Trophoblast cell (in vitro differentiated cells and primary cell): ENCODE results near the gene GPBAR1.
"Not testable (repeated sequence)": the region's sequence is repeated elsewhere in the genome, so short reads cannot be mapped to it uniquely, and the experiment has no call there.

Experiments used
- DNase-seq, 2 donors: peaks; one replicate each; pipeline ENCODE4 v3.0.0-alpha.2; 2016
- H2AFZ ChIP-seq: 2 replicates; pipeline ENCODE4 v1.6.1; 2013; ENCODE audit warnings: low read length, moderate library complexity, mild to moderate bottlenecking; ENCODE audit not compliant: insufficient read depth, poor library complexity
- H2AK5ac ChIP-seq: 2 replicates; pipeline ENCODE4 v1.6.1; 2013; ENCODE audit warnings: mild to moderate bottlenecking, low read length
- H2BK120ac ChIP-seq: 2 replicates; pipeline ENCODE4 v1.6.1; 2013; ENCODE audit warnings: low read length, mild to moderate bottlenecking, moderate library complexity; ENCODE audit not compliant: insufficient read depth, poor library complexity
- H2BK12ac ChIP-seq: 2 replicates; pipeline ENCODE4 v1.6.1; 2013; ENCODE audit warnings: mild to moderate bottlenecking, low read length, moderate library complexity
- H2BK5ac ChIP-seq: 2 replicates; pipeline ENCODE4 v1.6.1; 2013; ENCODE audit warnings: low read length, low read depth, moderate library complexity, mild to moderate bottlenecking; ENCODE audit not compliant: poor library complexity
- H3K14ac ChIP-seq: 2 replicates; pipeline ENCODE4 v1.6.1; 2013; ENCODE audit warnings: mild to moderate bottlenecking, low read length
- H3K18ac ChIP-seq: 2 replicates; pipeline ENCODE4 v1.6.1; 2013; ENCODE audit warnings: mild to moderate bottlenecking, low read length
- H3K23ac ChIP-seq: 2 replicates; pipeline ENCODE4 v1.6.1; 2013; ENCODE audit warnings: low read length
- H3K27ac ChIP-seq: 2 replicates; pipeline ENCODE4 v1.5.1; 2013; ENCODE audit warnings: low read depth, mild to moderate bottlenecking, inconsistent platforms, low read length, moderate library complexity
- H3K27me3 ChIP-seq: 2 replicates; pipeline ENCODE4 v1.6.1; 2013; ENCODE audit warnings: inconsistent platforms, mild to moderate bottlenecking, low read length, moderate library complexity; ENCODE audit not compliant: insufficient read depth
- H3K36me3 ChIP-seq, 2 experiments: 1 replicate in 1 of 2; 2 replicates in 1 of 2; pipeline ENCODE4 v1.6.1; 2013; ENCODE audit warnings: low read length in 2 of 2, mild to moderate bottlenecking in 2 of 2, moderate library complexity in 1 of 2; ENCODE audit not compliant: insufficient read depth in 2 of 2, control insufficient read depth in 1 of 2
- H3K4ac ChIP-seq: 2 replicates; pipeline ENCODE4 v1.6.1; 2013; ENCODE audit warnings: low read depth, mild to moderate bottlenecking, low read length, moderate library complexity
- H3K4me1 ChIP-seq, 2 experiments: 1 replicate in 1 of 2; 2 replicates in 1 of 2; pipeline ENCODE4 v1.6.1; 2013; ENCODE audit warnings: low read length in 2 of 2, mild to moderate bottlenecking in 2 of 2, moderate library complexity in 1 of 2; ENCODE audit not compliant: insufficient read depth in 2 of 2, control insufficient read depth in 1 of 2
- H3K4me2 ChIP-seq: 2 replicates; pipeline ENCODE4 v1.6.1; 2013; ENCODE audit warnings: inconsistent platforms, mild to moderate bottlenecking, low read length, moderate library complexity
- H3K4me3 ChIP-seq: 2 replicates; pipeline ENCODE4 v1.5.1; 2013; ENCODE audit warnings: mild to moderate bottlenecking, low read depth, low read length, inconsistent platforms
- H3K79me1 ChIP-seq: one replicate; pipeline ENCODE4 v1.6.1; 2013; ENCODE audit warnings: low read length
- H3K79me2 ChIP-seq: 2 replicates; pipeline ENCODE4 v1.6.1; 2013; ENCODE audit warnings: low read length, mild to moderate bottlenecking; ENCODE audit not compliant: control insufficient read depth, insufficient read depth, poor library complexity
- H3K9ac ChIP-seq: 2 replicates; pipeline ENCODE4 v1.6.1; 2013; ENCODE audit warnings: mild to moderate bottlenecking, low read length
- H3K9me3 ChIP-seq: 2 replicates; pipeline ENCODE4 v1.6.1; 2013; ENCODE audit warnings: low read depth, mild to moderate bottlenecking, control low read depth, inconsistent platforms, low read length; ENCODE audit not compliant: insufficient read depth
- H4K12ac ChIP-seq: 2 replicates; pipeline ENCODE4 v1.6.1; 2013; ENCODE audit warnings: low read depth, mild to moderate bottlenecking, low read length, moderate library complexity
- H4K8ac ChIP-seq: 2 replicates; pipeline ENCODE4 v1.6.1; 2013; ENCODE audit warnings: low read depth, mild to moderate bottlenecking, low read length, moderate library complexity
- H4K91ac ChIP-seq: one replicate; pipeline ENCODE4 v1.6.1; 2013; ENCODE audit warnings: low read depth, mild to moderate bottlenecking, low read length, moderate library complexity
- WGBS: extraction: QIAGEN DNeasy Blood & Tissue Kit; methylation state at CpG from one replicate; pipeline ENCODE4 v1.1.7; 2013; ENCODE audit warnings: missing lambda C conversion rate; ENCODE audit not compliant: insufficient read length, insufficient coverage; ENCODE audit errors: extremely low coverage; 5-methylcytosine and 5-hydroxymethylcytosine counted together

GPBAR1 gene

DNA sequence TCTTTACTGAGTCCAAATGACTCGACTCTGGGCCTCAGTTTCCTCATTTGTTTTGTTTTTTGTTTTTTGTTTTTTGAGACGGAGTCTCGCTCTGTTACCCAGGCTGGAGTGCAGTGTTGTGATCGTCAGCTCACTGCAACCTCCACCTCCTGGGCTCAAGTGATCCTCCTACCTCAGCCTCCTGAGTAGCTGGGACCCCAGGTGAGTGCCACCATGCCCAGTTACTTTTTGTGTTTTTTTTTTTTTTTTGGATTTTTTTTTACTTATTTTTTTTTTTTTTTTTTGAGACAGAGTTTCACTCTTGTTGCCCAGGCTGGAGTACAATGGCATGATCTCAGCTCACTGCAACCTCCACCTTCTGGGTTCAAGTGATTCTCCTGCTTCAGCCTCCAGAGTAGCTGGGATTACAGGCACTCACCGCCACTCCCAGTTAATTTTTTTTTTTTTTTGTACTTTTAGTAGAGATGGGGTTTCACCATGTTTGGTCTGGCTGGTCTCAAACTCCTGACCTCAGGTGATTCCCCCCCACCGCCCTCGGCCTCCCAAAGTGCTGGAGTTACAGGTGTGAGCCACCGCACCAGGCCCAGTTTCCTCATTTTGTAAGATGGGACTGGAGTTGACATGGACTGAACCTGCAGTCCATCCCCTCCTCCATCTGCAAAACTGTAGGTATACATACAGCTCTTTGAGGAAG lies 12.5 kb downstream of the GPBAR1 start:
- H3K79me2 ChIP-seq, H2BK5ac ChIP-seq, H3K4me3 ChIP-seq, H4K12ac ChIP-seq, H3K14ac ChIP-seq, H3K9ac ChIP-seq, DNase-seq, H4K91ac ChIP-seq, H2BK12ac ChIP-seq, H3K4ac ChIP-seq, H3K9me3 ChIP-seq, H2AFZ ChIP-seq, H3K4me2 ChIP-seq, H3K79me1 ChIP-seq, H3K27me3 ChIP-seq, H2BK120ac ChIP-seq, H3K27ac ChIP-seq, H4K8ac ChIP-seq, H3K18ac ChIP-seq, H3K23ac ChIP-seq, H2AK5ac ChIP-seq: not testable (repeated sequence)
- H3K36me3 ChIP-seq, result peaks cover 44 to 49% of the 10 kb centered on the region in 2 experiments
- no CpG with 5 or more reads among the region's 8 CpGs for WGBS
- peaks cover 5 to 12% of the 10 kb centered on the region in 2 experiments for H3K4me1 ChIP-seq

GRCh38 chr2:218273908-218274249 lies 13.1 kb downstream of the GPBAR1 start:
- Histone ChIP-seq H4K12ac (no peak overlapping the region), H3K79me1 (peaks cover 6% of the 10 kb centered on the region), H3K79me2 (peaks cover 9% of the 10 kb centered on the region), H3K18ac (no peak overlapping the region), H3K4me3 (no peak overlapping the region), H3K36me3 (peaks cover 49 to 54% of the 10 kb centered on the region in 2 experiments), H2AFZ (no peak overlapping the region), H3K9ac (no peak overlapping the region), H3K4me2 (no peak overlapping the region), H3K4ac (no peak overlapping the region), H3K23ac (no peak overlapping the region), H3K27ac (no peak overlapping the region), H2BK12ac (no peak overlapping the region), H2BK120ac (no peak overlapping the region), H4K8ac (no peak overlapping the region), H3K14ac (no peak overlapping the region), H2BK5ac (no peak overlapping the region), H4K91ac (no peak overlapping the region), H3K4me1 (peaks cover 5 to 12% of the 10 kb centered on the region in 2 experiments), H3K27me3 (no peaks in the 10 kb centered on the region), H3K9me3 (no peaks in the 10 kb centered on the region), H2AK5ac (no peak overlapping the region)
- DNase-seq, result no peak
- WGBS, result no CpG with 5 or more reads among the region's 2 CpGs

GRCh38 chr2:218274586-218274985 lies 13.8 kb downstream of the GPBAR1 start:
- Histone ChIP-seq H3K18ac (no peak overlapping the region), H3K27ac (no peak overlapping the region), H3K4me1 (peaks cover 5 to 8% of the 10 kb centered on the region in 2 experiments), H3K4me3 (no peak overlapping the region), H4K8ac (no peak overlapping the region), H3K23ac (no peak overlapping the region), H4K91ac (no peak overlapping the region), H2BK120ac (no peak overlapping the region), H4K12ac (no peak overlapping the region), H3K4ac (no peak overlapping the region), H2BK5ac (no peak overlapping the region), H3K79me2 (peaks cover 4% of the 10 kb centered on the region), H3K14ac (no peak overlapping the region), H3K36me3 (peaks cover 56 to 62% of the 10 kb centered on the region in 2 experiments), H3K4me2 (no peak overlapping the region), H2BK12ac (no peak overlapping the region), H3K9ac (no peak overlapping the region), H3K27me3 (no peaks in the 10 kb centered on the region), H2AK5ac (no peak overlapping the region), H3K9me3 (no peaks in the 10 kb centered on the region), H2AFZ (no peak overlapping the region), H3K79me1 (peaks cover 6% of the 10 kb centered on the region)
- no CpG with 5 or more reads among the region's 4 CpGs for WGBS
- DNase-seq, result no peak

- no CpG with 5 or more reads among the region's 9 CpGs for WGBS
- Histone ChIP-seq H3K14ac (no peak overlapping the region), H4K91ac (no peak overlapping the region), H2AK5ac (no peak overlapping the region), H4K12ac (no peak overlapping the region), H3K79me1 (peaks cover 1% of the 10 kb centered on the region), H3K79me2 (peaks cover under 1% of the 10 kb centered on the region), H3K23ac (no peak overlapping the region), H2AFZ (no peak overlapping the region), H3K18ac (no peak overlapping the region), H3K27ac (no peak overlapping the region), H3K4me2 (no peak overlapping the region), H4K8ac (no peak overlapping the region), H3K27me3 (no peaks in the 10 kb centered on the region), H3K4me1 (peaks cover 5 to 11% of the 10 kb centered on the region in 2 experiments), H3K9me3 (peaks cover 3% of the 10 kb centered on the region), H3K4me3 (no peak overlapping the region), H2BK5ac (no peak overlapping the region), H2BK120ac (no peak overlapping the region), H3K9ac (no peak overlapping the region), H3K36me3 (peaks cover 66 to 71% of the 10 kb centered on the region in 2 experiments), H2BK12ac (no peak overlapping the region), H3K4ac (no peak overlapping the region)
- no peak for DNase-seq
Measured at GRCh38 chr2:218275371-218276072, 14.7 kb downstream of the GPBAR1 start.
